PC-3 (cell line): ENCODE results near the gene FAM171A2. TPM values are rescaled to one million over a fixed set of nuclear protein-coding genes. Genes with fewer than 3 reads are reported as not detected.

Source experiments
- ATAC-seq: fragments of 200-7000 bp; cut with Tn5 transposase; 2 replicates; pipeline ENCODE4 v1.9.1; 2020; ENCODE audit warnings: mild to moderate bottlenecking, moderate library complexity
- BruUV-seq: library from RNA; stranded (reverse); fragments of 400-500 nt; replicated peaks from 2 replicates; lab custom pipeline; 2021; lab: Mats Ljungman, UMichigan
- CTCF ChIA-PET: fragments of 300-600 bp; sonication (Branson Sonifier 250); formaldehyde crosslinking; loops from one replicate; lab custom pipeline; 2022; ENCODE audit warnings: antibody characterized with exemption; lab: Charles Lee
- POLR2A ChIA-PET: fragments of 300-600 bp; sonication (Branson Sonifier 250); formaldehyde crosslinking; loops from one replicate; lab custom pipeline; 2022; ENCODE audit warnings: antibody characterized with exemption; ENCODE audit not compliant: unreplicated experiment; lab: Charles Lee
- DNase-seq: peaks from one replicate; pipeline ENCODE4 v3.0.0-alpha.2; 2015
- H2AFZ ChIP-seq: fragments of 300-600 bp; sonication (generic); 2 replicates; pipeline ENCODE4 v1.6.0; 2016; ENCODE audit warnings: antibody characterized with exemption, low read length
- H3F3A ChIP-seq: fragments of 300-600 bp; sonication (generic); one replicate; pipeline ENCODE4 v1.6.0; 2017; ENCODE audit warnings: antibody characterized with exemption, low read length, control low read depth, mild to moderate bottlenecking; ENCODE audit not compliant: unreplicated experiment
- H3K27ac ChIP-seq: fragments of 300-600 bp; sonication (generic); 2 replicates; pipeline ENCODE4 v1.5.1; 2016; ENCODE audit warnings: mild to moderate bottlenecking, low read length
- H3K27me3 ChIP-seq: fragments of 300-600 bp; sonication (generic); 2 replicates; pipeline ENCODE4 v1.6.1; 2016; ENCODE audit warnings: low read length, mixed read lengths
- H3K36me3 ChIP-seq: fragments of 300-600 bp; sonication (generic); 2 replicates; pipeline ENCODE4 v1.6.1; 2016; ENCODE audit warnings: low read depth, mixed run types, low read length, mixed read lengths
- H3K4me1 ChIP-seq: fragments of 300-600 bp; sonication (generic); 2 replicates; pipeline ENCODE4 v1.5.1; 2016; ENCODE audit warnings: low read length; ENCODE audit not compliant: insufficient read depth
- H3K4me2 ChIP-seq: fragments of 300-600 bp; sonication (generic); 2 replicates; pipeline ENCODE4 v1.6.0; 2016; ENCODE audit warnings: low read length
- H3K4me3 ChIP-seq: fragments of 300-600 bp; sonication (generic); 2 replicates; pipeline ENCODE4 v1.5.1; 2016; ENCODE audit warnings: mild to moderate bottlenecking, low read length, mixed read lengths
- H3K79me2 ChIP-seq: fragments of 300-600 bp; sonication (generic); 2 replicates; pipeline ENCODE4 v1.6.1; 2017; ENCODE audit warnings: low read length, mixed read lengths
- H3K9ac ChIP-seq: fragments of 300-600 bp; sonication (generic); 2 replicates; pipeline ENCODE4 v1.6.0; 2016; ENCODE audit warnings: mild to moderate bottlenecking, low read length
- H3K9me2 ChIP-seq: fragments of 300-600 bp; sonication (generic); replicated peaks from 2 replicates; pipeline ENCODE4 v1.6.1; 2016; ENCODE audit warnings: mixed run types, low read length, mixed read lengths
- H3K9me3 ChIP-seq: fragments of 300-600 bp; sonication (generic); 2 replicates; pipeline ENCODE4 v1.6.1; 2016; ENCODE audit warnings: low read length, mixed read lengths
- H4K20me1 ChIP-seq: fragments of 300-600 bp; sonication (generic); 2 replicates; pipeline ENCODE4 v1.6.1; 2016; ENCODE audit warnings: low read length, mixed read lengths
- EZH2 ChIP-seq: fragments of 300-600 bp; sonication (generic); IDR thresholded peaks from one replicate; pipeline ENCODE4 v1.6.1; 2017; ENCODE audit warnings: antibody characterized with exemption, mild to moderate bottlenecking, low read length; ENCODE audit not compliant: unreplicated experiment
- EZH2phosphoT487 ChIP-seq: fragments of 300-600 bp; sonication (generic); IDR thresholded peaks from 2 replicates; pipeline ENCODE4 v1.6.1; 2018; ENCODE audit warnings: mild to moderate bottlenecking, antibody characterized with exemption, low read length, borderline replicate concordance
- intact Hi-C: fragments of 100-400 bp; cut with micrococcal nuclease; formaldehyde crosslinking; loops from 2 replicates; pipeline ENCODE4 v1.9.0; 2023
- total RNA-seq: library from RNA; depleted of rRNA; stranded (reverse); fragments of >200 nt; gene quantifications from 2 replicates; pipeline ENCODE4 v1.2.3, GENCODE V29; 2014
- TF ChIP-seq, protein P1 (sequence below): fragments of 300-600 bp; sonication (generic); conservative IDR thresholded peaks from 2 replicates; pipeline ENCODE4 v1.5.1; 2017; ENCODE audit warnings: antibody characterized with exemption, low read depth, mild to moderate bottlenecking, low read length

Gene FAM171A2
- total RNA-seq, 1 experiment from 2014 or later = 16.3 TPM

DNA sequence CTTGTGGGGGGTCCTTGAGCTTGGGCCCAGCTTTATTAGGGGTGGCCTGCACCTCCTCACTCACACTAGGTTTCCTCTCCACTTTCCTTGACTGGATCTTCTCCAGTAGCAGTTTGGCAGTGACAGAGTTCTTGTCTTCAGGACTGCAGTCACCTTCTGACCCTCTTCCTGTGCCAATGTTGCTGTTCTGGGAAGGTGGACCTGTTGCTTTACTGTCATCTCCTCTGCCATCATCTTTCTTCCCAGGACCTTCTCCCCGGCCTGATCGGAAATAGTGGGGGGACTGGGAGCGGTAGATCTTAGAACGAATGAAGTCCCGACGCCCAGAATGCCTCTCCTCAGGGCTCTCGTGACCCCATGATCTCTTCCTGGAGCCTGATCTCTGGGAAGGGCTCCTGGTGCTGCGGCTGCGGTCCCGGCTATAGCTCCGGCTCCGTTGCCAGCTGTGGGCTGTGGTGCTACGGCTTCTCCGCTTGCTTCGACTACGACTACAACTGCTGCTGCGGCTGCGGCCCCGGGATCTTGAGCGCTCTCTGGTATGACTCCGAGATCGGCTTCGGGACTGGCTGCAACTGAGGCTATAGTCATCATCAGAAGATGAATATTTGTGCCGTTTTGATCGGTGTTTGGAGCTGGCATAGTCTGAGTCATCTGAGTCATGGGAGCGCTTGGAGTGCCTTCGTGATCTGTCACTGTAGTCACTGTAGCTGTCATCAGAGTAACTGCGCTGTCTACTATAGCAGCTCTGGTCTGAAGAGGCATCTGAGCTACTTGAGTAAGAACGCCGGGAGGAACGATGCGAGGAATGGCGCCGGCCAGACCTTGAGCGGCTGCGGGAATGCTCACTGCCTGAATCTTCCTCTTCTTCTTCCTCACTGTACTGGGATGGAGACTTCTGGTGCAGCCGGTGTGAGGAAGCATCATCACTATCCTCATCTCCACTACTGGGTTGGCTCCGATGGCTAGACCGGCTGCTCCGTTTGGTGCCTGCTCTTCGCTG is 35.3 kb upstream of the FAM171A2 start:
- H3K36me3 ChIP-seq = peaks cover 31% of the 10 kb centered on the region
- no peaks in the 10 kb centered on the region for H3K79me2 ChIP-seq
- H3K9me3 ChIP-seq = no peaks in the 10 kb centered on the region
- H3K4me1 ChIP-seq = no peaks in the 10 kb centered on the region
- no peaks in the 10 kb centered on the region for H3K9me2 ChIP-seq
- no peak for TF ChIP-seq EZH2
- TF ChIP-seq EZH2phosphoT487 = no peak
- TF ChIP-seq, protein P1, sequence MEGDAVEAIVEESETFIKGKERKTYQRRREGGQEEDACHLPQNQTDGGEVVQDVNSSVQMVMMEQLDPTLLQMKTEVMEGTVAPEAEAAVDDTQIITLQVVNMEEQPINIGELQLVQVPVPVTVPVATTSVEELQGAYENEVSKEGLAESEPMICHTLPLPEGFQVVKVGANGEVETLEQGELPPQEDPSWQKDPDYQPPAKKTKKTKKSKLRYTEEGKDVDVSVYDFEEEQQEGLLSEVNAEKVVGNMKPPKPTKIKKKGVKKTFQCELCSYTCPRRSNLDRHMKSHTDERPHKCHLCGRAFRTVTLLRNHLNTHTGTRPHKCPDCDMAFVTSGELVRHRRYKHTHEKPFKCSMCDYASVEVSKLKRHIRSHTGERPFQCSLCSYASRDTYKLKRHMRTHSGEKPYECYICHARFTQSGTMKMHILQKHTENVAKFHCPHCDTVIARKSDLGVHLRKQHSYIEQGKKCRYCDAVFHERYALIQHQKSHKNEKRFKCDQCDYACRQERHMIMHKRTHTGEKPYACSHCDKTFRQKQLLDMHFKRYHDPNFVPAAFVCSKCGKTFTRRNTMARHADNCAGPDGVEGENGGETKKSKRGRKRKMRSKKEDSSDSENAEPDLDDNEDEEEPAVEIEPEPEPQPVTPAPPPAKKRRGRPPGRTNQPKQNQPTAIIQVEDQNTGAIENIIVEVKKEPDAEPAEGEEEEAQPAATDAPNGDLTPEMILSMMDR = no peak
- no peak overlapping the region for H3K4me3 ChIP-seq
- no peak overlapping the region for H2AFZ ChIP-seq
- ATAC-seq (no peak), DNase-seq (no peak)
- BruUV-seq = no TSS peak
- no peaks in the 10 kb centered on the region for H3F3A ChIP-seq
- H3K4me2 ChIP-seq = no peak overlapping the region
- intact Hi-C loops = no loop called here
- H3K9ac ChIP-seq = no peak overlapping the region
- POLR2A ChIA-PET = no interaction called here
- H3K27me3 ChIP-seq = no peaks in the 10 kb centered on the region
- no peaks in the 10 kb centered on the region for H4K20me1 ChIP-seq
- CTCF ChIA-PET = no interaction called here
- no peak overlapping the region for H3K27ac ChIP-seq

DNA sequence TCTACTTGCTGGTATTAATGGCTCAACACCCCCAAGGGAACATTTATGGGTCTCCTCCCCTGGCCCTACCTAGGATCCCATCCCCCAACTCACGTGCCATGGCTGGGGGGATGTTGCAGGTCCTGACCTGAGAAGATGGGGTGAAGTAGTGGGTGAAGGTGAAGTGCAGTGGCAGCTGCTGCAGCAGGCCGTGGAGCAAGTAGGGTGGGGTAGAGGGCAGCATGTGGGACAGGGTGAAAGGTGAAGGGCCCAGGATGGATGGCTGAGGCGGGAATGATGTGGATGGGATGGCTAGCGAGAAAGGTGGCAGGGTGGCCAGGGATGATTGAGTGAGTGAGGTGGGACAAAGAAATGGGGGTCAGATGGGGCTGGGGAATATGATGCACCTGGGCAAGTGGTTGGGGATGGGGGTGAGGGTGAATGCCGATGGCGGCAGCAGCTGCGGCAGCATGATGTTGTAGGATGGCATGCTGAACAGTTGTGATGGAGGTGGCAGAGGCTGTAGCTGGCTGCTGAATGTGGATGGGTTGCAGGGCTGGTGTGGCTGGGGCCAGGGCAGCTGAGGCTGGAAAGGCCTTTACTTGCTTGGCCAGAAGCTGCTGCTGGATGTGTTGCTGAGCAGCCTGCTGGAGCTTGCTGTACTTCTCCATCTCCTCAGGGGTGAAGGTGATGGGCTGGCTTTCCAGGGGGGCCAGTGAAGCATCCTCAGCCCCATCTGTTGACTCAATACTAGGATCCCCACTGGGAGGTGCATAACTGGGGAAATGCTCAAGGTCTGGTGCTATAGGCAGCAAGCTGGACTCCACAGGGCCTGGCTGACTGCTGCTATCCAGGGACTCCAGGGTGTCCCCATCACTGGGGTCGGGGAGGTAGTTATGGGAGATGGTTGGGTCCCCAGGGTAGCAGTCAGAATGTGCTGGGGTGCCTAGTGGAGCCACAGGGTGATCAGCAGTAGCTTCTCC is 34.1 kb upstream of the FAM171A2 start:
- H2AFZ ChIP-seq = no peak overlapping the region
- no peak for ATAC-seq
- H3K4me3 ChIP-seq = no peak overlapping the region
- no peaks in the 10 kb centered on the region for H3K9me2 ChIP-seq
- no peak overlapping the region for H3K9ac ChIP-seq
- no peak overlapping the region for H3K27ac ChIP-seq
- H3K4me2 ChIP-seq = no peak overlapping the region
- no TSS peak for BruUV-seq
- no peaks in the 10 kb centered on the region for H3K9me3 ChIP-seq
- no peaks in the 10 kb centered on the region for H3K4me1 ChIP-seq
- peaks cover 30% of the 10 kb centered on the region for H3K36me3 ChIP-seq
- TF ChIP-seq, protein P1 = no peak
- TF ChIP-seq EZH2phosphoT487 (no peak), EZH2 (no peak)
- intact Hi-C loops = no loop called here
- no peaks in the 10 kb centered on the region for H4K20me1 ChIP-seq
- POLR2A ChIA-PET = no interaction called here
- H3K27me3 ChIP-seq = no peaks in the 10 kb centered on the region
- no peaks in the 10 kb centered on the region for H3F3A ChIP-seq
- no peak for DNase-seq
- H3K79me2 ChIP-seq = no peaks in the 10 kb centered on the region
- CTCF ChIA-PET = no interaction called here
